IPS DF 6.9 (cell line): ENCODE results near the gene TCF12.

Source experiments
- DNase-seq: peaks from one replicate; pipeline ENCODE4 v3.0.0-alpha.2; 2013; ENCODE audit warnings: low read depth, low spot score
- H3K27ac ChIP-seq: one replicate; pipeline ENCODE4 v1.5.1; 2013; ENCODE audit warnings: low read length, control low read depth
- H3K27me3 ChIP-seq: 2 replicates; pipeline ENCODE4 v1.6.1; 2013; ENCODE audit warnings: mild to moderate bottlenecking, low read length; ENCODE audit not compliant: control insufficient read depth, insufficient read depth
- H3K36me3 ChIP-seq: 2 replicates; pipeline ENCODE4 v1.6.1; 2013; ENCODE audit warnings: low read length; ENCODE audit not compliant: control insufficient read depth, insufficient read depth
- H3K4me1 ChIP-seq: 2 replicates; pipeline ENCODE4 v1.6.1; 2013; ENCODE audit warnings: low read length; ENCODE audit not compliant: control insufficient read depth, insufficient read depth
- H3K4me3 ChIP-seq: 2 replicates; pipeline ENCODE4 v1.5.1; 2013; ENCODE audit warnings: mild to moderate bottlenecking, low read length
- H3K9me3 ChIP-seq: 2 replicates; pipeline ENCODE4 v1.6.1; 2013; ENCODE audit warnings: low read length, inconsistent platforms; ENCODE audit not compliant: control insufficient read depth, insufficient read depth
- WGBS: extraction: QIAGEN DNeasy Blood & Tissue Kit; methylation state at CpG from one replicate; pipeline ENCODE4 v1.1.7; 2013; ENCODE audit warnings: mixed read lengths, missing lambda C conversion rate; ENCODE audit not compliant: insufficient read length, insufficient coverage; 5-methylcytosine and 5-hydroxymethylcytosine counted together

Gene TCF12

DNA sequence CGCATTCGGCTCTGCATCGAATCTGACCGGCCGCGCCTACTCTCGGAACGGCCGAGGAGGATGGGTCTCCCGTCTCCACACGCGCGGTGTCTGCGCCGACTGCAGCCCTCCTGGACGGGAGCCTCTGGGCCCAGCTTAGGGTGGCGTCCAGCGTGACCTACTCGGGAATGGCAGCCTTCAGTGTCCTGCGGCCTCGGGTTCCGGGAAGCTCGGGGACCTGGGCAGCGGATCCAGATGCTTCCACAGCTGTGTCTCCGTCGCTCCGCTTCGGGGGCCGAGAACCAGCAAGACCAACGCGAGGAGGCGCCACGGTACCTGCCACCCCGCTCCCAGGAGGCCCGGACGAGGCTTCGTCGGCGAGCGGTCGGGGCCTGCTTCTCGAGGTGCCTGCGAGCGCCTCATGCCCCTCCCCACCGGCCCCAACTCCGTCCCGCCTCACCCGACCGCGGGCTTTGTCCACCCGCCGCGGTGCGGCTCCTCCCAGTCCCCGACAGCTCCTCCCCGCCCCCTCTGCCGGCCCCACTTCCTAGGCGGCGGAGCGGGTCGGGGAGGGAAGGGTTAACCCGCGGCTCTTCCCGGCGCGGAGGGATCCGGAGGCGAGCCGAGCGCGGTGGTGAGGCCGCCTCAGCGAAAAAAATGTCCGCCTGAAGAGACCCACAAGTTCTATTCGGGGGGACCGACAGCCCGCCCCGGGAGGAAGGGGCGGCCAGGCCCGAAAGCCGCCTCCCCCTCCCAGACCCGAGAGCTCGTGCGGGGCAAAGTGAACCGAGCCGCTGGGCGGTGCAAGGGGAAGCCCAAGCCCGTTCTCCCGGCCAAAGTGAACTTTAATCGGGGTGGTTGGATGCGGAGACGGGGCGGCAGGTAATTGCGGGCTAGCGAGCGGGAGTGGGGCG lies at the start of gene TCF12:
TSS of gene TCF12 (plus strand) at position 599 of the 893 bp plus-strand sequence. CDS start 1,270 bp downstream, outside the sequence.
- peak; percentile 88 for DNase-seq
- no peak within 1 kb of the TSS for H3K27ac ChIP-seq
- H3K9me3 ChIP-seq, result no peaks in the 10 kb centered on the region
- H3K4me3 ChIP-seq, result peak within 1 kb of the TSS; percentile 82
- WGBS, result no CpG with 5 or more reads among the region's 97 CpGs
- no peaks in the 10 kb centered on the region for H3K27me3 ChIP-seq
- H3K36me3 ChIP-seq, result no peaks in the 10 kb centered on the region
- no peaks in the 10 kb centered on the region for H3K4me1 ChIP-seq

- Histone ChIP-seq H3K27ac (no peak overlapping the region), H3K36me3 (no peaks in the 10 kb centered on the region), H3K9me3 (no peaks in the 10 kb centered on the region), H3K4me1 (peaks cover 1% of the 10 kb centered on the region; the same call in 1 of the 2 replicates), H3K27me3 (no peaks in the 10 kb centered on the region), H3K4me3 (no peak overlapping the region)
- WGBS, result no CpG with 5 or more reads among the region's 3 CpGs
- no peak for DNase-seq
Measured at GRCh38 chr15:56869573-56869972, 48.9 kb upstream of the TCF12 start.

GRCh38 chr15:56871185-56871584 lies 47.3 kb upstream of the TCF12 start:
- Histone ChIP-seq H3K4me3 (no peak overlapping the region), H3K36me3 (no peaks in the 10 kb centered on the region), H3K27me3 (no peaks in the 10 kb centered on the region), H3K27ac (no peak overlapping the region), H3K4me1 (peaks cover 1% of the 10 kb centered on the region; the same call in 1 of the 2 replicates), H3K9me3 (no peaks in the 10 kb centered on the region)
- no CpG with 5 or more reads among the region's 1 CpG for WGBS
- no peak for DNase-seq

DNA sequence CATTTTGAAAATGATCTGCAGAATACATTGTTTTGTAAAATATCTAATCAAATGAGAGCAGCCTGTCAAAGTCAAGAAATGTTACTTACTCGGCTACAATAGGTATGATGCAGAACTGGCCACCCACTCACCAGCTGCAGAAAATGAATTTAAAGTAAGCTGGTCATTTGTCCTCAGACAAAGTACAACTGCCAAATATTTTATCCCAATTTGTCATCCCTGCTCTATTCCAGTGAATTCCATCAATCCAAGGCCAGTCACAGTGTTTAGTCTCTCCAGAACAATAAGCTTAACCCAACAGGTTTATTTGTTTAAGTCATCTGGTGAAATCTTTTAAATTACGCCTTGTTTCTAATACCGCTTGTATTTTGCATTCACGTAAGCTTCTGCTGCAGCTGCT lies 46.6 kb upstream of the TCF12 start:
- DNase-seq, result no peak
- no peak overlapping the region for H3K4me3 ChIP-seq
- no peak overlapping the region for H3K27ac ChIP-seq
- H3K9me3 ChIP-seq, result no peaks in the 10 kb centered on the region
- no CpG with 5 or more reads among the region's 4 CpGs for WGBS
- no peaks in the 10 kb centered on the region for H3K36me3 ChIP-seq
- peaks cover 1% of the 10 kb centered on the region; the same call in 1 of the 2 replicates for H3K4me1 ChIP-seq
- no peaks in the 10 kb centered on the region for H3K27me3 ChIP-seq

DNA sequence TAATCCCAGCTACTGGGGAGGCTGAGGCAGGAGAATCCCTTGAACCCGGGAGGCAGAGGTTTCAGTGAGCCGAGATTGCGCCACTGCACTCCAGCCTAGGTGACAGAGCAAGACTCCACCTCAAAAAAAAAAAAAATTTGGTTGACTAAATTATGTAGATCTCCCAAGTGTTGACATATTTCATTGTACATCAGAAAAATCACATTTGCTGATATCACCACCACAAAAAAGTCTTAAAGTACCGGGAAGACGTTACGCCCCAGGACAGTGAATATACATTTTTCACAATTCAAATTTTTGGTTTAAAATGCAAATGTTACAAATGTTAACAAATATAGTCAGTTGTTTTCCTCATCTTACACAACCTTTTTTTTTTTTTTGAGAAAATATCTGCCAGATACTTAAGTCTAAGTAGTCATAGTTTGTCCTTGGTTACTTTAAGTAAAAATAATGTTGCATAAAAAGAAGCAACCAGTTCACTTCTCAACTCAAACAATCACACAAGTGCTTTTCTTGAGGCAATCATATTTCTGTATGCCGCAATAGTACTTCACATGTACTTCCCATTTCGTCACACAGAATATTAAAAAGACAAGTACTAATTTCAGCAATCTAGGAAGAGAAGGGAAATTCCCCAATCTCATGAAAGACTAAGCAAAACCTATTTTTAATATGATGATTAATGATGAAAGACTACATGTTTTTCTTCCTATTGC lies 41.0 kb upstream of the TCF12 start:
- no CpG with 5 or more reads among the region's 8 CpGs for WGBS
- Histone ChIP-seq H3K27ac (no peak overlapping the region), H3K36me3 (no peaks in the 10 kb centered on the region), H3K4me1 (no peaks in the 10 kb centered on the region), H3K9me3 (no peaks in the 10 kb centered on the region), H3K4me3 (no peak overlapping the region), H3K27me3 (no peaks in the 10 kb centered on the region; the same call in 1 of the 2 replicates)
- no peak for DNase-seq

DNA sequence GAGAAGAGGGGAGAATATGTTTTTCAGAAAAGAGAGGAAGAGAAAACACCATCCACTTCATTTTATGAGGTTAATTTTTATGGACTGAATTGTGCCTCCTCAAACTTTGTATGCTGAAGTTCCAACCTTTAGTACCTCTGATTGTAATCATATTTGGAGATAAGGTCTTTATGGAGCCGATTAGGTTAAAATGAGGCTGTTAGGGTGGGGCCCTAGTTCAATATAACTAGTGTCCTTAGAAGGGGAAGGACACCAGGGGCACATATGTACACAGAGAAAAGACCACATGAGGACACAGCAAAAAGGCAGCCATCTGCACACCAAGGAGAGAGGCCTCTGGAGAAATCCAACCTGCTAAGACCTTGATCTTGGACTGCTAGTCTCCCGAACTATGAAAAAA lies 38.9 kb upstream of the TCF12 start:
- Histone ChIP-seq H3K36me3 (no peaks in the 10 kb centered on the region), H3K9me3 (no peaks in the 10 kb centered on the region), H3K27ac (no peak overlapping the region), H3K27me3 (no peaks in the 10 kb centered on the region; the same call in 1 of the 2 replicates), H3K4me3 (no peak overlapping the region), H3K4me1 (no peaks in the 10 kb centered on the region)
- DNase-seq, result no peak
- no CpG with 5 or more reads among the region's 2 CpGs for WGBS

DNA sequence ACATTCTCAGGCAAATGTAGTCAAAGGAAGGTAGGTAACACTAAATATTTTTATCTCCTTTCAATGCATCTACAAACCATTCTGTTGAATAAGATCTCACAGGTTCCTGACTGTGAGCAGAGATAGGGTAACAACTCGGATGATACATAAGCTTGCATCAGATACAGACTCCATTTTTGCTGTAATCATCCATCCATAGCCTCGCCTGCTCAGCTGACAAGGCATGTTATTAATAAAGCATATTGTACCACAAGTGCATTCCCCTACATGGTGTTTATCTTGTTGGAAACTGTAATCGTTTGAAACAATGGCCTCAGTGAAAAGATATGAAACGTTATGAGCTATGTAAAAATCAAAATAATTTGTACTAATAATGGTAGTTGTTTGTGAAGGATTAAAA lies 35.4 kb upstream of the TCF12 start:
- H3K36me3 ChIP-seq, result no peaks in the 10 kb centered on the region
- DNase-seq, result no peak
- no peaks in the 10 kb centered on the region; the same call in 1 of the 2 replicates for H3K27me3 ChIP-seq
- H3K4me3 ChIP-seq, result no peak overlapping the region
- 100% methylated on average over 1 of the region's 4 CpGs for WGBS
- H3K9me3 ChIP-seq, result no peaks in the 10 kb centered on the region
- H3K27ac ChIP-seq, result no peak overlapping the region
- H3K4me1 ChIP-seq, result no peaks in the 10 kb centered on the region

DNA sequence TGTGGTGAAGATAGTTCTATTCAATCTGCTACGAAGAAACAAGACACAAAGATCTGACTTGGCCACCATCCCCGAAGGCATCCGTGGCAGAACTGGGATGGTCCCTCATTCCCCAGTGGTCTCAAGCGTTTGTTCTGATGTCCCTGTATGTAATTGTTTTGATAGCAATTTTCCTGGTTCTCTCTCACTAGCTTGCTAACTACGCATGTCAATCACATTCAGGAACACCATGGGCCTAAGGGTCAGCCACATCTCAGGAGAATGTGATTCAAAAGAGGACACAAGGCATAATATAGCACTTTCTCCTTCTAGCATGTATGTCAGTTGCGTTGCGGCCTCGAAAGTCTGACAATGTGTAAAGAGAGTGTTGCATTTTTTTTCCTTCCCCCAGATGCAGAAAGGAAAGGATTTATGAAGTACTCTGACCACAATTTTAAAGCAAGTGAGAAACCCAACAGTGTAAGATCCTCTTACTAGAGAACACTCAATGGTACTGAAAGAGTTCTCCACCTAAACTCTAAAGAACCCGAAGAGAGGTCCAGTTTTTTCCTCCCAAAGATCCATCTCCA lies 32.0 kb upstream of the TCF12 start:
- Histone ChIP-seq H3K9me3 (no peaks in the 10 kb centered on the region), H3K27me3 (peaks cover 1% of the 10 kb centered on the region; the same call in 1 of the 2 replicates), H3K4me3 (peak overlapping the region; percentile 52; the same call in 1 of the 2 replicates), H3K4me1 (no peaks in the 10 kb centered on the region), H3K27ac (no peak overlapping the region), H3K36me3 (no peaks in the 10 kb centered on the region)
- no peak for DNase-seq
- no CpG with 5 or more reads among the region's 9 CpGs for WGBS

GRCh38 chr15:56886932-56887781 lies 31.3 kb upstream of the TCF12 start:
- WGBS, result no CpG with 5 or more reads among the region's 78 CpGs
- peak; percentile 81 for DNase-seq
- peak overlapping the region; percentile 52; the same call in 1 of the 2 replicates for H3K4me3 ChIP-seq
- no peaks in the 10 kb centered on the region for H3K9me3 ChIP-seq
- no peaks in the 10 kb centered on the region for H3K36me3 ChIP-seq
- no peak overlapping the region for H3K27ac ChIP-seq
- H3K27me3 ChIP-seq, result peaks cover 1% of the 10 kb centered on the region; the same call in 1 of the 2 replicates
- no peaks in the 10 kb centered on the region for H3K4me1 ChIP-seq
